Stimulated activated naive CD8-positive, alpha-beta T cell treated with anti-CD3 and anti-CD28 coated beads, Interleukin-15, Interleukin-2, amounts not matched to agents 100 ng/mL and 50 ng/mL, for 24 hours (primary cell): ENCODE measurements around the gene CCM2L.

ENCODE experiments used
- H3K27ac Mint-ChIP-seq: one replicate; pipeline ENCODE4 v1.8.0; 2021; ENCODE audit warnings: mild to moderate bottlenecking, mixed read lengths
- H3K27me3 Mint-ChIP-seq: one replicate; pipeline ENCODE4 v1.8.0; 2021; ENCODE audit warnings: mixed read lengths
- H3K36me3 Mint-ChIP-seq: one replicate; pipeline ENCODE4 v1.8.0; 2021; ENCODE audit warnings: low read depth, mixed read lengths
- H3K4me1 Mint-ChIP-seq: one replicate; pipeline ENCODE4 v1.8.0; 2021; ENCODE audit warnings: low read depth, mixed read lengths
- H3K4me3 Mint-ChIP-seq: one replicate; pipeline ENCODE4 v1.8.0; 2021; ENCODE audit warnings: mild to moderate bottlenecking, mixed read lengths
- H3K9me3 Mint-ChIP-seq: one replicate; pipeline ENCODE4 v1.8.0; 2021; ENCODE audit warnings: mixed read lengths

CCM2L gene

GRCh38 chr20:32052090-32052777 lies 42.0 kb downstream of the CCM2L start, which contains the start of gene HCK:
TSS of gene HCK (plus strand) at chr20:32052242.
- H3K4me3 Mint-ChIP-seq: peak within 1 kb of the TSS; percentile 75
- H3K9me3 Mint-ChIP-seq: no peaks in the 10 kb centered on the region
- no peaks in the 10 kb centered on the region for H3K36me3 Mint-ChIP-seq
- peaks cover 52% of the 10 kb centered on the region for H3K27me3 Mint-ChIP-seq
- H3K27ac Mint-ChIP-seq: no peak within 1 kb of the TSS
- H3K4me1 Mint-ChIP-seq: peaks cover 20% of the 10 kb centered on the region

GRCh38 chr20:32052778-32053362 lies 42.6 kb downstream of the CCM2L start:
- Mint-ChIP-seq H3K27ac (no peak overlapping the region), H3K27me3 (peaks cover 51% of the 10 kb centered on the region), H3K36me3 (no peaks in the 10 kb centered on the region), H3K4me1 (peaks cover 20% of the 10 kb centered on the region), H3K9me3 (no peaks in the 10 kb centered on the region), H3K4me3 (peak overlapping the region; percentile 48)

- H3K9me3 Mint-ChIP-seq: no peaks in the 10 kb centered on the region
- no peaks in the 10 kb centered on the region for H3K36me3 Mint-ChIP-seq
- H3K27ac Mint-ChIP-seq: no peak overlapping the region
- peaks cover 20% of the 10 kb centered on the region for H3K4me1 Mint-ChIP-seq
- H3K4me3 Mint-ChIP-seq: no peak overlapping the region
- H3K27me3 Mint-ChIP-seq: peaks cover 51% of the 10 kb centered on the region
These were observed 43.4 kb downstream of the CCM2L start for GRCh38 chr20:32053648-32054047.

- no peak overlapping the region for H3K27ac Mint-ChIP-seq
- H3K9me3 Mint-ChIP-seq: no peaks in the 10 kb centered on the region
- H3K4me3 Mint-ChIP-seq: no peak overlapping the region
- H3K36me3 Mint-ChIP-seq: no peaks in the 10 kb centered on the region
- peaks cover 7% of the 10 kb centered on the region for H3K4me1 Mint-ChIP-seq
- peaks cover 32% of the 10 kb centered on the region for H3K27me3 Mint-ChIP-seq
These were observed 46.7 kb downstream of the CCM2L start for GRCh38 chr20:32056708-32057483.

GRCh38 chr20:32057656-32058184 lies 47.5 kb downstream of the CCM2L start:
- Mint-ChIP-seq H3K4me1 (peaks cover 4% of the 10 kb centered on the region), H3K9me3 (no peaks in the 10 kb centered on the region), H3K4me3 (no peak overlapping the region), H3K27me3 (peaks cover 34% of the 10 kb centered on the region), H3K36me3 (no peaks in the 10 kb centered on the region), H3K27ac (no peak overlapping the region)

- Mint-ChIP-seq H3K27me3 (peaks cover 23% of the 10 kb centered on the region), H3K4me3 (no peak overlapping the region), H3K4me1 (no peaks in the 10 kb centered on the region), H3K9me3 (no peaks in the 10 kb centered on the region), H3K27ac (no peak overlapping the region), H3K36me3 (no peaks in the 10 kb centered on the region)
These were observed 49.0 kb downstream of the CCM2L start for GRCh38 chr20:32059189-32059588.

GRCh38 chr20:32062776-32063170 lies 52.5 kb downstream of the CCM2L start:
- no peak overlapping the region for H3K27ac Mint-ChIP-seq
- H3K4me1 Mint-ChIP-seq: no peaks in the 10 kb centered on the region
- H3K4me3 Mint-ChIP-seq: no peak overlapping the region
- H3K27me3 Mint-ChIP-seq: peaks cover 11% of the 10 kb centered on the region
- no peaks in the 10 kb centered on the region for H3K36me3 Mint-ChIP-seq
- H3K9me3 Mint-ChIP-seq: no peaks in the 10 kb centered on the region

GRCh38 chr20:32063695-32064094 lies 53.5 kb downstream of the CCM2L start:
- no peaks in the 10 kb centered on the region for H3K36me3 Mint-ChIP-seq
- H3K27me3 Mint-ChIP-seq: peaks cover 11% of the 10 kb centered on the region
- H3K9me3 Mint-ChIP-seq: no peaks in the 10 kb centered on the region
- no peak overlapping the region for H3K27ac Mint-ChIP-seq
- no peak overlapping the region for H3K4me3 Mint-ChIP-seq
- no peaks in the 10 kb centered on the region for H3K4me1 Mint-ChIP-seq

- Mint-ChIP-seq H3K27me3 (peaks cover 11% of the 10 kb centered on the region), H3K36me3 (no peaks in the 10 kb centered on the region), H3K4me3 (no peak overlapping the region), H3K4me1 (peaks cover 3% of the 10 kb centered on the region), H3K27ac (no peak overlapping the region), H3K9me3 (no peaks in the 10 kb centered on the region)
These were observed 54.4 kb downstream of the CCM2L start for GRCh38 chr20:32064667-32065066.

- no peak overlapping the region for H3K4me3 Mint-ChIP-seq
- peaks cover 11% of the 10 kb centered on the region for H3K4me1 Mint-ChIP-seq
- no peaks in the 10 kb centered on the region for H3K36me3 Mint-ChIP-seq
- no peak overlapping the region for H3K27ac Mint-ChIP-seq
- no peaks in the 10 kb centered on the region for H3K9me3 Mint-ChIP-seq
- peaks cover 3% of the 10 kb centered on the region for H3K27me3 Mint-ChIP-seq
These were observed 57.1 kb downstream of the CCM2L start for GRCh38 chr20:32067234-32067821.

GRCh38 chr20:32068174-32068573 lies 57.9 kb downstream of the CCM2L start:
- Mint-ChIP-seq H3K36me3 (no peaks in the 10 kb centered on the region), H3K4me3 (no peak overlapping the region), H3K27ac (no peak overlapping the region), H3K4me1 (peaks cover 11% of the 10 kb centered on the region), H3K9me3 (no peaks in the 10 kb centered on the region), H3K27me3 (no peaks in the 10 kb centered on the region)

GRCh38 chr20:32069711-32070110 lies 59.5 kb downstream of the CCM2L start:
- Mint-ChIP-seq H3K36me3 (no peaks in the 10 kb centered on the region), H3K9me3 (no peaks in the 10 kb centered on the region), H3K27me3 (no peaks in the 10 kb centered on the region), H3K4me1 (peaks cover 11% of the 10 kb centered on the region), H3K27ac (no peak overlapping the region), H3K4me3 (no peak overlapping the region)

- no peak overlapping the region for H3K4me3 Mint-ChIP-seq
- no peaks in the 10 kb centered on the region for H3K27me3 Mint-ChIP-seq
- H3K27ac Mint-ChIP-seq: no peak overlapping the region
- no peaks in the 10 kb centered on the region for H3K36me3 Mint-ChIP-seq
- H3K9me3 Mint-ChIP-seq: no peaks in the 10 kb centered on the region
- H3K4me1 Mint-ChIP-seq: peaks cover 11% of the 10 kb centered on the region
These were observed 60.0 kb downstream of the CCM2L start for GRCh38 chr20:32070282-32070681.

GRCh38 chr20:32070690-32071213 lies 60.5 kb downstream of the CCM2L start:
- no peaks in the 10 kb centered on the region for H3K9me3 Mint-ChIP-seq
- no peak overlapping the region for H3K27ac Mint-ChIP-seq
- no peaks in the 10 kb centered on the region for H3K36me3 Mint-ChIP-seq
- no peak overlapping the region for H3K4me3 Mint-ChIP-seq
- peaks cover 11% of the 10 kb centered on the region for H3K4me1 Mint-ChIP-seq
- no peaks in the 10 kb centered on the region for H3K27me3 Mint-ChIP-seq
